GM10266 (cell line): ENCODE measurements around the gene KRTAP10-4.
"Not testable (repeated sequence)": the region's sequence is repeated elsewhere in the genome, so short reads cannot be mapped to it uniquely, and the experiment has no call there.

Experiments
- DNase-seq: peaks from one replicate; pipeline ENCODE4 v3.0.0; 2012; ENCODE audit errors: extremely low spot score
- CTCF ChIP-seq: IDR thresholded peaks from 2 replicates; pipeline ENCODE4 v1.5.1; 2012; ENCODE audit warnings: mild to moderate bottlenecking, low read depth; ENCODE audit not compliant: control insufficient read depth, insufficient read depth; ENCODE audit errors: missing control alignments

KRTAP10-4 gene

DNA sequence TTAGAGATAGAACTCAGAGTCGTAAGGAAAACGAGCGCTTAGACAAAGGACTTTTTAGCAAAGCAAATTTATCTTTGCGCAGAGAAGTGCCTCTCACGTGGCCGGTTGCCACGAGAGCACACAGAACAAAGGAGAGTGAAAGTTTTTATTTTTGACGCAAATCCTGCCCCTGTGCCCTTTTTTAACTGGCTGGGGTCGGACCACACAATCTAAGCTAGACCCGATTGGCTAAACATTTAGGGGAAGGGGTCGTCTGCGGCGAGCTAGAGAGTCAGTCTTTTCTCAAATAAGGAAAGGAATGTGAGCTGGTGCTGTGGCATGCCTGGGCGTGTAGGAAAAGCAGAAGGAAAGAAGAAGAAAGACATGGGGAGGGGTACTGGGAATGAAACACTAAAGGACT lies 24.6 kb upstream of the KRTAP10-4 start:
- DNase-seq = no peak
- no peak for TF ChIP-seq CTCF

- DNase-seq = no peak
- TF ChIP-seq CTCF = no peak
Observed at GRCh38 chr21:44549525-44550211, 23.9 kb upstream of the KRTAP10-4 start.

GRCh38 chr21:44550285-44550684 lies 23.2 kb upstream of the KRTAP10-4 start:
- DNase-seq = not testable (repeated sequence)

- TF ChIP-seq CTCF = no peak
- no peak for DNase-seq
Observed at GRCh38 chr21:44550807-44551206, 22.7 kb upstream of the KRTAP10-4 start.

DNA sequence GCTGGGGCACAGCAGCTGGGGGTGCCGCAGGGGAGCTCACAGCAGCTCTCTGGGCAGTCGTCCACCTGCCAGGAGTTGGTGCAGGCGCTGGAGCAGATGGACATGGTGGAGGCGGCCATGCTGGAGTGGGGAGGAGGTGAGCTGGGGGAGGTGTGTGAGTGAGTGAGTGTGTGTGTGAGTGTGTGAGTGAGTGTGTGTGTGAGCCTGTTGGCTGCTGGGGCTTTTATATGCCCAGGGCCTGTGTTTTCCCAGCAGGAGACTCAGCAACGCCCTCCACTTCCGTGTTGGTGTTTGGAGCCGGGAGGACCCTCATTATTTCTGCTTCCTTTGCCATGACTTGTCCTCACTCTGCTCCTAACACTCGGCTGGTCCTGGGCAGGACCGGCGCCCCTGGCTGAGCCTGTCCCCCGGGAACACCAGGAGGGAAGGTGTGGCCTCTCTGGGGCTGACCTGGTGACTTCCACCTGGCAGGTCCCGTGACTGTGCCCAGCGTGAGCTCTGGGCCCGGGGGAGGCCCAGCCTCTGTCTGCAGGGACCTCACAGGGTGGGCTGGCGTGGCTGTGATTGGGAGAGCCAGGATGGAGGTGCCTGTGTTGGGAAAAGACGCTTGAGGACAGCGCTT lies 22.1 kb upstream of the KRTAP10-4 start, which contains the start of gene KRTAP10-2:
TSS of gene KRTAP10-2 (minus strand) at position 166 of the 622 bp plus-strand sequence. CDS start at position 119, 47 bp downstream.
- TF ChIP-seq CTCF = no peak
- no peak for DNase-seq

DNA sequence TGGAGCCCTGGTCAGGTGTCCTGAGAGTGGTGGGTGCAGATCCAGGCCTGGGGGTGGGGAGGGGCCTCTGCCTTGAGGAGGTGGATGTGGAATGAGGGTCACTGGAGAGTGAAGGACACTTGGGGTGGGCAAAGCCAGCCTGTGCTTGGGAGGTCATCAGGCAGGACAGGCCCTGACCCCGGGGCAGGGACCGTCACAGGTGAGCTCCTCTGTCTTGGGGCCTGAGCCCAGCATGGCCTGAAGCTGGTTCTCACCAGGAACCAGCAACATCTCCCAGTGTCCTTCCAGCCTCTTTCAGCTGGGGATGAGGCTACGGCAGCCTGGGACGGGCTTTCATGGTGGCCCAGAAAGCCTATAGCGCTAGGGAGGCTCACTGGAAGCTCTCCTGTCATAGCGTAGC lies 21.4 kb upstream of the KRTAP10-4 start:
- no peak for TF ChIP-seq CTCF
- DNase-seq = no peak

GRCh38 chr21:44552681-44553080 lies 20.8 kb upstream of the KRTAP10-4 start:
- TF ChIP-seq CTCF = no peak
- DNase-seq = no peak

- TF ChIP-seq CTCF = no peak
- DNase-seq = no peak
Observed at GRCh38 chr21:44555200-44555875, 18.2 kb upstream of the KRTAP10-4 start.
